GM21717 (cell line): ENCODE measurements around the gene SLC25A10.

Experiments
- ATAC-seq: cut with Tn5 transposase; IDR thresholded peaks from one replicate; pipeline ENCODE4 v1.9.1; 2021; ENCODE audit warnings: mild to moderate bottlenecking, moderate library complexity; ENCODE audit not compliant: unreplicated experiment

Gene SLC25A10

DNA sequence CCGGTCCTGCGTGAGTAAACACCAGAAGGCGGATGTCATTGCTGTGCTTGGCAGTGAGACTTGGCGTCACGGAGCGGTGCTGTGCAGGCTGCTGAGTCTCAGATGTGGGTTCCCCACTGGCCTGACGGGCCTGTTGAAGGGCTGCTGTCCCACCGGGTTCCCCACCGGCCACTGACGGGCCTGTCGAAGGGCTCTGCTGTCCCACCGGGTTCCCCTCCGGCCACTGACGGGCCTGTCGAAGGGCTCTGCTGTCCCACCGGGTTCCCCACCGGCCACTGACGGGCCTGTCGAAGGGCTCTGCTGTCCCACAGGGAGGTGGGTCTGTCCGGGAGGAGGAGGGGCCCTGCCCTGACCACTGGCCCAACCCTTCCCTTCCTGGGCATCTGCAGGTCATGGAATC lies 25.5 kb upstream of the SLC25A10 start:
- no peak for ATAC-seq

DNA sequence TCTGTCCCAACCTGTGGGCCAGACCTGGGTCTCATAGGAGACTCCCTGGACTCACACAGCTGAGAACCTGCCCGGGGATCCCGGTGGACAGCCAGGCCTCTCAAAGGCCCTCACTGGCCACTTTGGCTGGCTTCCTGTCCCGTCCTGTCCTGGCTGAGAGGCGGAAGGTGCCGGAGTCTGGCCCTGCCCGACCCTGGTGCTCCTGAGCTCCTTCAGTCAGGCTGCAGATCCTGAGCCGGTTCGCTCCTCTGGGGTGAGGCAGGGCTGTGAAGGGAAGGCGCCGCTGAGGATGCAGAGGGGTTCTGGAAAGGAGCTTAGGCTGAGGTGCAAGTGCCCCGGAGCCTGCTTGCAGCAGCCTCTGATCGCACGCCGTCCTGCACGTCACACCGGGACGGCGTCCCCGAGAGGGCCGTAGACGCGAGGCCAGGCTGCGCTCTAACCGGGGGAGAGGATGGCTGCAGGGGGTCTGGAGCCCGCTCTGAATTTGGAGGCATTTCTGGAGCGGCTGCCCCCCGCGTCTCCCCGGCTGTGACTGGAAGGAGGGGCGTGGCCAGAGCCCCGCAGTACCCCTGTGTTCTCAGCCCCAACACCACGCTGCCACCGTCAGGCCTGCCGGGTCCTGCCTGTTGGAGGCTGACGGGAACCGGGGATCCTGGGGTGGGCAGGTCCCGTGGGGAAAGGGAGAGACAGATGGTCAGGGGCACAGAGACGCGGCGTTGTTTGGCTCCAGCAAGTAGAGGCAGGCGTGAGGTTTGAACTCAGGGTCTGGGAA lies 24.1 kb upstream of the SLC25A10 start:
- ATAC-seq: no peak

DNA sequence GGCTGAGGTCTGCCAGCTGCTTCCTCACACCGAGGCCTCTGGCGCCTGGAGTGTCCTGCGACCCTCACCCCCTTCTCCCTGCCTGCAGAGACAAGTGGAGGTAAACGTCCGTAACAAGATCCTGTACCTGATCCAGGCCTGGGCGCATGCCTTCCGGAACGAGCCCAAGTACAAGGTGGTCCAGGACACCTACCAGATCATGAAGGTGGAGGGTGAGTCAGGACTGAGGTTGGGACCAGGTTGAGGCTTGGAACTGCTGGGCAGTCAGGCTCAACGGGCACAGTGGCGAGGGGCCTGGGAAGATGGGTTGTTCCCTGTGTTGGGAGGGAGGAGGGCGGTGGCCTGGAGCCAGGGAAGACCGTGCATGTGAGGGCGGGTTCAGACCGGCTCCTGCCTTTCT lies 23.5 kb upstream of the SLC25A10 start:
- no peak for ATAC-seq

DNA sequence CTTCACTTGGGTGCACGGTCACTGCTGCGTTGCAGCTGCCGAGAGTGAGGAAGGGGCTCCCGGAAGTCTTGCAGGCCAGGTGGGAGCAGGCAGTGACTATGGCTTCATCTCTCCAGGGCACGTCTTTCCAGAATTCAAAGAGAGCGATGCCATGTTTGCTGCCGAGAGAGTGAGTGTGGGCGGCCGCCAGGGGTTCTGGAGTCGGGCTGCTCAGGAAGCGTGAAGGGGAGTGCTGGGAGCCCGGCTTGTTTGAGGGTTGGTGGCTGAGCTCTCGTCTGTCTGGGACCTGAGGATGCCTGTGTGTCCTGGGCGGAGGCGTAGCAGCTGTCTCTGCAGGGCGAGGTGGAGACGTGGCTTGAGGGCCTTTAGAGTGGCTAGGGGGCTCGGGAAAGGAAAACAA lies 22.0 kb upstream of the SLC25A10 start:
- ATAC-seq: no peak

DNA sequence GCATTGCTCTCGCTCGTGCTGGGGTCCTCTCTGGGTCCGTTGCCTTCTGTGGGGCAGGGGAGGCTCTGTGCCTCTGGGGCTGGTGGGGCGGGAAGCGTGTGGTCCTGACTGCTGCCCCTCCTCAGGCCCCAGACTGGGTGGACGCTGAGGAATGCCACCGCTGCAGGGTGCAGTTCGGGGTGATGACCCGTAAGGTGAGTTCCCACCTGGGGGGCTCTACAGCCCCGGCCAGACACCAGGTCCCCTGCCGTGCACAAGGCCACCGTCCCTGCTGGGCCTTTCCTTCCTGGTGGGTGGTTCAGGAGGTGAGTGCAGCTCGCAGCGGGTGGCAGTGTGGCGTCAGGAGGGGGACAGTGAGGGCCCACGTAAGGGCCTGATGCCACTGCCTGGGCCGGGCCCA lies 21.5 kb upstream of the SLC25A10 start:
- no peak for ATAC-seq

DNA sequence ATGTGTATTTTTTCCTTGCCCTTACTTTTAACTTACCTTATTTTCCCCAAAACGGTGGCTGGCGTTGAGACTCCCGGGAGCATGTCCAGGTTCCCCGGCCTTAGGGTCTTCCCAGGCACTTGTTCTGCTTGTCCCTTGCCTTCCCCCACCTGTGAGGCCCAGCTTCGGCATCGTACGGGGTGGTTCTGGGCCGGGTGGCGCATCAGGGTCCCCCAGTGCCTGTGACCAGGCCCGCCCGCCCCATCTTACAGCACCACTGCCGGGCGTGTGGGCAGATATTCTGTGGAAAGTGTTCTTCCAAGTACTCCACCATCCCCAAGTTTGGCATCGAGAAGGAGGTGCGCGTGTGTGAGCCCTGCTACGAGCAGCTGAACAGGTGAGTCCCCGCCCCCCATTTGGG lies 20.9 kb upstream of the SLC25A10 start:
- ATAC-seq: no peak

DNA sequence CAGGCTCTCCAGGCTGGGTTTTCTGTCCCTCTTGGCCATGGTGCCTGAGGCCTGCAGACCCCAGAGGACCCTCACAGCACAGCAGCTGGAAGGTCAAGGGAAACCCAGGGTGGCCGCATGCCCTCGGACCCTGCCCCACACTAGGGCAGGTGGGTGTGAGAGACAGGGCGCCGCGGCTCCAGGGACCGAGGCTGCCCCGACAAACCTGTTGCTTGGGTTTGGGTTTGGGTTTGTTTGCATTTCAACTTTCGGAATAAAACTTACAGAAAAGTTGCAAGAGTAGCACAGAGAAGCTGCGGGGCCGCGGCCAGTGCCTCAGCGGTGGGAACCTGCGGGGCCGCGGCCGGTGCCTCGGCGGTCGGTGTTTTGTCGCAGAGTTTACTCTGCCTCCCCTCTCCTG lies 20.5 kb upstream of the SLC25A10 start:
- ATAC-seq: no peak

DNA sequence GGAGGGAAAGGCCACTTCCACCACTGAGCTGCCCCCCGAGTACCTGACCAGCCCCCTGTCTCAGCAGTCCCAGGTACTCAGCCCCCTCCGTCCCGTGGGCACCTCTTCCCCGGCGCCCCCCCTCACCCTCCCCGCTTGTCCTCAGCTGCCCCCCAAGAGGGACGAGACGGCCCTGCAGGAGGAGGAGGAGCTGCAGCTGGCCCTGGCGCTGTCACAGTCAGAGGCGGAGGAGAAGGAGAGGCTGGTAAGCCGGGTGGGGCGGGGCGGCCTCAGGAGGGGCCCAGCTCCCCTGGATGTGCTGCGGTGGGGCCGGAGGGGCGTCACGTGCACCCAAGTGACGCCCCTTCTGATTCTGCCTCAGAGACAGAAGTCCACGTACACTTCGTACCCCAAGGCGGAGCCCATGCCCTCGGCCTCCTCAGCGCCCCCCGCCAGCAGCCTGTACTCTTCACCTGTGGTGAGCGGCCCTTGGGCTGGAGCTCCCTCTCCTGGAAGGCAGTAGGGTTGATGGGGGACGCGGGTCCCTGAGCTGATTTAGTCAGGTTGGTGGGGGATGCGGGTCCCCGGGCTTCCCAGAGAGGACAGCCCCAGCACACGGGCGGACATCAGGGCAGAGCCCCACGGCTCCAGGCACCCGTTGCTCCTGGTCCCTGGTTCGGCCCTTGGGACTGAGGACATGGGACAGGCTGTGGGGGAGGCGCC lies 18.4 kb upstream of the SLC25A10 start:
- ATAC-seq: no peak

DNA sequence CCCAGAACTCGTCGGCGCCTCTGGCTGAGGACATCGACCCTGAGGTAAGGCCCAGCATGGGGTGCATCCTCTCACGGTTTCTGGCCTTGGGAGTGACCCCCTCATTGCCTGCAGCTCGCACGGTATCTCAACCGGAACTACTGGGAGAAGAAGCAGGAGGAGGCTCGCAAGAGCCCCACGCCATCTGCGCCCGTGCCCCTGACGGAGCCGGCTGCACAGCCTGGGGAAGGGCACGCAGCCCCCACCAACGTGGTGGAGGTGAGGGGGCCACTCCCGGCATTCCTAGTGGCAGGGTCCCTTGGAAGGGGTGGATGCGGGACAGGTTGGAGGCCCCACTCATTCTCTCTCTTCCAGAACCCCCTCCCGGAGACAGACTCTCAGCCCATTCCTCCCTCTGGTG lies 17.3 kb upstream of the SLC25A10 start:
- ATAC-seq: no peak

DNA sequence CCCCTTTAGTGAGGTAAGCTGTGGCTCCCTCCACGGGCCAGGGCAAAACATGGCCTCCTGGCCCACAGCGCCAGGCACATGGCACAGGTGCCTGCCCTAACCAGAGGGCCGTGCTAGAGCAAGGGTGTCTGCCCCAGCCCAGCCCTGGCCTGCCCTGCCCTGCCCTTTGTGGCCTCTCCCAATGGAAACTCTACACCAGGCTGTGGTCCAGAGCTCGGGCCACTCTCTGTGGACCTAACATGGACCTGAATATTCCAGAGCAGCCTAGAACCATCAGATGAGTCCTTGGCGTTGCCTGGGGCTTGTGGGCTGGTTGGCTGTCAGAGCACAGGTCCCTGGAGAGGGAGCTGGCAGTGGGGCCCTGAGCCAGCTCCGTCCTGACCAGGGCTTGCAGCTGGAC lies 16.9 kb upstream of the SLC25A10 start:
- no peak for ATAC-seq

DNA sequence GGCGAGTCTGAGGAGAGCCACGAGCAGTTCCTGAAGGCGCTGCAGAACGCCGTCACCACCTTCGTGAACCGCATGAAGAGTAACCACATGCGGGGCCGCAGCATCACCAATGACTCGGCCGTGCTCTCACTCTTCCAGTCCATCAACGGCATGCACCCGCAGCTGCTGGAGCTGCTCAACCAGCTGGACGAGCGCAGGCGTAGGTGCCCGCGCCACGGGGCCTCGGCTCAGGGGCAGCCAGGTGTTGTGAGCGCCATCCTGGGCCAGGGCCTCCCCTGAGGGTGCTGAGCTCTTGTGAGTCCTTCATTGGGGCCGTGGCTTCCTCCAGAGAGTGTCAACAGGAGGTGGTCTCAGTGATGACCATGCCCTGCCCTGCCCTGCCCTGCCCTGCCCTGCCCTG lies 16.3 kb upstream of the SLC25A10 start:
- ATAC-seq: no peak

DNA sequence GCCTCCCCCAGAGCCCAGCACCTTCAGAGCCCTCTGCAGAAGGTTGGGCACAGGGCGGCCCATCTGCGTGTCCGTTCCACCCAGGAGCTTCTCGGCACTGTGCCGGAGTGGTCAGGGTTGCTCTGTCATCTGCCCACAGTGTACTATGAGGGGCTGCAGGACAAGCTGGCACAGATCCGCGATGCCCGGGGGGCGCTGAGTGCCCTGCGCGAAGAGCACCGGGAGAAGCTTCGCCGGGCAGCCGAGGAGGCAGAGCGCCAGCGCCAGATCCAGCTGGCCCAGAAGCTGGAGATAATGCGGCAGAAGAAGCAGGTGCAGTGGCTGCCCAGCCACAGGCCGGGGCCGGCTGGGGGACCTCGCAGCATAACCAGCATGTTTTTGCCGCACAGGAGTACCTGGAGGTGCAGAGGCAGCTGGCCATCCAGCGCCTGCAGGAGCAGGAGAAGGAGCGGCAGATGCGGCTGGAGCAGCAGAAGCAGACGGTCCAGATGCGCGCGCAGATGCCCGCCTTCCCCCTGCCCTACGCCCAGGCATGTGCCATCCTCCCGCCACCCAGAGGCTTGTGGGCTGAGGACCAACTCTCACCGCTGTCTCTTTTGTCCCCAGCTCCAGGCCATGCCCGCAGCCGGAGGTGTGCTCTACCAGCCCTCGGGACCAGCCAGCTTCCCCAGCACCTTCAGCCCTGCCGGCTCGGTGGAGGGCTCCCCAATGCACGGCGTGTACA lies 15.7 kb upstream of the SLC25A10 start:
- ATAC-seq: no peak

DNA sequence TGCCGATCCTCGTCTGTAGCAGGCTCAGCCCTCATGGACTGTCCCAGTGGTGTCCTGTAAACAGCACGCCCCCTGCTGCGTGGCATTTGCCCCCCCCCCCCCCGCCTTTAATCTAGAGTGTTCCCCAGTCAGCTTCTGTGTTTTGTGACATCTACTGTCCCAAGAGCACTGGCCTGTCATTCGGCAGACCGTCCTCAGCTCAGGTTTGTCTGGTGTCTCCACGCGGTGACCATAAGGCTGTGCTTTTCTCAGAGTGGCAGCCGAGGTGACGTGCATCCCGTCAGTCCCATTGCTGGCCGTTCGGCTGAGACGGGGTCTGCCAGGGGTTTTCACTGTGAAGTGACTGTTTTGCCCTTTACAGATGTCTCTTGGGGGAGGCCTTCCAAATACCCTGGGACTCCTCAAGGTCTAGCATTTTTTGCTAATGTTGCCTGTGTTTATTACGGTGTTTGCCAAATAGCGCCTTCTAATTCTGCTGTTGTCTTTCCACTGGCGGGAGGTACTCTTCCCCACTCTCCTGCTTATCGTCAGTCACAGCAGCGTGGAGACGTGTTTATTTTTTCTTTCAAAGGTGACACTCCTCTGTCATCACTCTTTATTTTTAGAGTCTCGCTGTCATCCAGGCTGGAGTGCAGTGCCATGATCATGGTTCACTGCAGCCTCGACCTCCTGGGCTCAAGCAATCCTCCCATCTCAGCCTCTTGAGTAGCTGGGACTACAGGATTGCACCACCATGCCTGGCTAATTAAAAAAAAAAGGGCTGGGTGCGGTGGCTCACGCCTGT lies 14.6 kb upstream of the SLC25A10 start:
- no peak for ATAC-seq

DNA sequence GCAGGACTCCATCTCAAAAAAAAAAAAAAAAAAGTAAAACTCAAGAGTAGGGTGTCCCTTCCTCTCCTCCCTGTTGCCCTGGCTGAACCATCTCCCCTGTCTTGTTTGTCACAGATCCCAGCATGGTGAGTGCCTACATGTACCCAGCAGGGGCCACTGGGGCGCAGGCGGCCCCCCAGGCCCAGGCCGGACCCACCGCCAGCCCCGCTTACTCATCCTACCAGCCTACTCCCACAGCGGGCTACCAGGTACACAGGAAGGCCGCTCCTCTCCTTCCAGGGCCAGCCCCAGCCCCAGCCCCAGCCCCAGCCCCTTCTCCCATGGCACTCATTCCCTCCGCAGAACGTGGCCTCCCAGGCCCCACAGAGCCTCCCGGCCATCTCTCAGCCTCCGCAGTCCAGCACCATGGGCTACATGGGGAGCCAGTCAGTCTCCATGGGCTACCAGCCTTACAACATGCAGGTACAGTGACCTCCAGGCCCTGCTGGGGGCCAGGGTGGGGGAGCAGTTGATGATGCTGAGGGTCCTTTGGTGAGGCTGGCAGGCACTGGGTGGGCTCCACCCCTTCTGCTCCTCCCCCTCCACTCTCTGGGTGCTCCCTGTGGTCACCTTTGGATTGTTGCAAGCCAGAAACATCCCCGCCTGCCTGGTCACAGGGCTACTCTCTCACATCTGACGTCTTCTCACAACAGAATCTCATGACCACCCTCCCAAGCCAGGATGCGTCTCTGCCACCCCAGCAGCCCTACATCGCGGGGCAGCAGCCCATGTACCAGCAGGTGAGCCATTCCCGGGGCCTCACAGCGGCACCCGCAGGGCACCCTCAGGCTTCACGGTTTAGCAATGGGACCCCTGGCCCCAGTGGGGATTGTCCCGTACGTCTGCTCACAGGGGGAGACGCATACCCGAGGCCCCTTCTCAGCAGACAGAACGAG lies 11.5 kb upstream of the SLC25A10 start:
- ATAC-seq: no peak

DNA sequence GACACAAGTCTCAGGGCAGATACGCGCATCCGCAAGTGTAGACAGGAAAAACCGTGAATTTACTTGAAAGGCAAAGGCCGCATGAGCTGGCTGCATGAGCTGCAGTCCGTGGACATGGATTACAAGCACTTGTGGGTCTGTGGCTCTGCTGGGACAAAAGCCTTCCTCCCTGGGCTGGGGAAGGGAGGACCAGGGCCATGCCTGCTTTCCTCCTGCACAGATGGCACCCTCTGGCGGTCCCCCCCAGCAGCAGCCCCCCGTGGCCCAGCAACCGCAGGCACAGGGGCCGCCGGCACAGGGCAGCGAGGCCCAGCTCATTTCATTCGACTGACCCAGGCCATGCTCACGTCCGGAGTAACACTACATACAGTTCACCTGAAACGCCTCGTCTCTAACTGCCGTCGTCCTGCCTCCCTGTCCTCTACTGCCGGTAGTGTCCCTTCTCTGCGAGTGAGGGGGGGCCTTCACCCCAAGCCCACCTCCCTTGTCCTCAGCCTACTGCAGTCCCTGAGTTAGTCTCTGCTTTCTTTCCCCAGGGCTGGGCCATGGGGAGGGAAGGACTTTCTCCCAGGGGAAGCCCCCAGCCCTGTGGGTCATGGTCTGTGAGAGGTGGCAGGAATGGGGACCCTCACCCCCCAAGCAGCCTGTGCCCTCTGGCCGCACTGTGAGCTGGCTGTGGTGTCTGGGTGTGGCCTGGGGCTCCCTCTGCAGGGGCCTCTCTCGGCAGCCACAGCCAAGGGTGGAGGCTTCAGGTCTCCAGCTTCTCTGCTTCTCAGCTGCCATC lies 10.6 kb upstream of the SLC25A10 start:
- ATAC-seq: no peak

DNA sequence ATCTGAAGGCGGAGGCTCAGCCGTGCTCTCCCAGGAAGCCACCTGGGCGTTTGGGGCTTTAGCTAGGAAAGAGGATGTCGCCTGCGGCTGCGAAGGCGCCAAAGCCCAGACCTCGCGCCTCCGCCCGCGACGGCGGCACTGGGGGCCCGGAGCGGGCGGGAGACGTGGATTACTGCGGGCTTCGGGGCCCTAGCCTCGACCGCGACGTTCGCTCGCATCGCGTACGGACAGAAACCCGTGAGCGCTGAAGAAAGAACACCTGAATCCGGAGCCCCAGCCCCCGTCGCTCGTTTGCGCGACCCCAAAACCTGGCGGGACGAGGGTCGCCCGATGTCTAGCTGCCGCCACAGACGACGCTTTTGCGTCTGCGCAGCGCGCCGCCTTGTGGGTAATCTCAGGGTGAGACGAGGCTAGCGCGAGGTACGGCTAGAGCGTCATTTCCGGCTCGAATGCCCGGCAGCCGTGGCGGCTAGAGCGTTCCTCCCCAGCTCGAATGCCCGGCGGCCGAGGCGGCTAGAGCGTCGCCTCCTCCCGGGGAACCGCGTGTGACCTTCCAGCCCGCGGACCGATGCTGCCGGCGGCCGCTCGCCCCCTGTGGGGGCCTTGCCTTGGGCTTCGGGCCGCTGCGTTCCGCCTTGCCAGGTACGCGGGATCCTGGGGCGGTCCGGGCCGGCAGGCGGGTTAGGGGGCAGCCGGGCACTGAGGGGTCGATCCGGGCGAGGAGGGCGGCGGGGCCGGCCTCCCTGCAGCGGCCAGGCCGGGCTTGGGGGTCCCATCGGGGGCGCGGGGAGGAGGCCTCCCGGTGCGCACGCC lies 8.9 kb upstream of the SLC25A10 start, which contains the start of gene MRPL12:
MRPL12 (plus strand) TSS at position 434 of the 813 bp plus-strand sequence; CDS start at position 569, 135 bp downstream.
- peak; percentile 58 for ATAC-seq

DNA sequence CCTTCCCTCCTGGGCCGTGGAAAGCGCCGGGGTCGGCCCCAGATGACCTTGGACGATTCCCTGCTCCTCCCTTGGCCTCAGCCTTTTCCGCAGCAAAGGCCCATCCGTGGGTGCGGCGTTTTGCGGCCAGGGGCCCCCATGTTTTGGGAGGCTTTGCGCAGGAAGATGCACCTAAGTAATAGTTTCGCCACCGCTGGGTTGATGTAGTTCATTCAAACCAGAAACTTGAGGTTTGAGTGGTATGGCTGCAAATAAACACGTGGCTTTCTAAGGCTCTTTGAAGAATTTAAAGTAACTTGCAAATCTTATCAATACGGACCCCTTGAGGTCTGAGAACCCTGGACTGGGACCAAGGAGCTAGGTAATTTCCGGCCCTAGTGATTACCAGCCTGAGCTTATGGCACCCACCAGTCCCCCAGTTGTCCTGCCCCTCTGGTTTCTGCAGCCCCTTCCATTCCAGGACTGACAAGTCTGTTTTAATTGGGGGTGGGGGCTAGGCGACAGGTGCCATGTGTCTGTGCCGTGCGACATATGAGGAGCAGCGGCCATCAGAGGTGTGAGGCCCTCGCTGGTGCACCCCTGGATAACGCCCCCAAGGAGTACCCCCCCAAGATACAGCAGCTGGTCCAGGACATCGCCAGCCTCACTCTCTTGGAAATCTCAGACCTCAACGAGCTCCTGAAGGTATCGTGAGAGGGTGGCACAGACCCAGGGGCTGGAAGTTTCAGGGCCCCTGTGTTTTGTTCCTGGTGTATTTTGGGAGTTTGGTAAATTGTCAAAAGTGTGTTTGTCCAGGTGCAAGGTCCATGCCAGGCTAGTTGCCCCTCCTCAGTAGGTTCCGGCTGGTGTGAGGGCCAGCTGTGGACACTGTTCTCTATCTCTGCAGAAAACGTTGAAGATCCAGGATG lies 8.1 kb upstream of the SLC25A10 start:
- no peak for ATAC-seq
